ENCODE measurements around the gene IGFBP5. TPM values are rescaled to one million over a fixed set of nuclear protein-coding genes. Genes with fewer than 3 reads are reported as not detected.

Gene IGFBP5, protein sequence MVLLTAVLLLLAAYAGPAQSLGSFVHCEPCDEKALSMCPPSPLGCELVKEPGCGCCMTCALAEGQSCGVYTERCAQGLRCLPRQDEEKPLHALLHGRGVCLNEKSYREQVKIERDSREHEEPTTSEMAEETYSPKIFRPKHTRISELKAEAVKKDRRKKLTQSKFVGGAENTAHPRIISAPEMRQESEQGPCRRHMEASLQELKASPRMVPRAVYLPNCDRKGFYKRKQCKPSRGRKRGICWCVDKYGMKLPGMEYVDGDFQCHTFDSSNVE
- 633 TPM for polyA plus RNA-seq (2013, experiment 1 of 2; ENCODE audit: insufficient read length)
- polyA plus RNA-seq (2013, experiment 2 of 2; ENCODE audit: insufficient read length) = 603 TPM

DNA sequence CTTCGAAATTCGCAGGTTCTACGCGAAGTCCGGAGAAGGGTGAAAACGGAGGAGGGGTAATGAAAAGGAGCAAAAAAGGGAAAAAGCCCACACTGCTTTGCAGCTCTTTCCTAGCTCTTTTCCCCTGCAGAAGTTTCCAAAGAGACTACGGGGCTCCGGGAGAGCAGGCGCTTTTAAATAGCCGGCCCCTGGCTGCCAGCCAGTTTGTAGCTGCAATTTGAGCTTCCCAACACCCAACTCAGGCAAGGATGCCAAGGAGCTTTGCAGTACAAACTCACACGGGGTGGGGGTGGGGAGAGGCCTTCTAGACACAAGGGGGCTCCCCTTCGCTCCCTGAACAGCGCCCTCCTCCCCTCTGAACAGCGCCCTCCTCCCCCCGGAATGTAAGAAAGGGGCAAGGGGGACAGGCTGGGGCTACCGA, at the start of gene IGFBP5:
TSS of gene IGFBP5 (minus strand) at position 149 of the 421 bp plus-strand sequence. CDS start 774 bp downstream, outside the sequence.
- peak; percentile 96 for DNase-seq

DNA sequence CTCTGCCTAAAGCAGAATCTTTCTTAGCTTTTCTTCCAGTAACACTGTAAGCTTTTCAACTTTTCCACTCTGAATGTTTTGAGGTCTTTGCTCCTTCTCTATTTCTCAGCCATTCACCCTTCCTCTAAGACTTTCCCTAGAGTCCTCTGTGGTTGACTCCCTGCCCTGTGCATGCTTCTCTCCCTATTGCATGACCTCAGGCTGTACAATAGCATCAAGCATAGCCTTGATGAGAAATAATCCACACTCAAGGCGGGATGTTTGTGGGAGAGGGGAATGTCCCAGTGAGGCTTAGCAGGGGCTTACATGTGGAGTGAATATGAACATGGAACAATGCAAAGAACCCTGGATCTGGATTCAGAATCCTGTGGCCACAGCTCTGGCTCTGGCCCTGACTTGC, 48.4 kb upstream of the IGFBP5 start:
- peak; percentile 4 for DNase-seq

DNA sequence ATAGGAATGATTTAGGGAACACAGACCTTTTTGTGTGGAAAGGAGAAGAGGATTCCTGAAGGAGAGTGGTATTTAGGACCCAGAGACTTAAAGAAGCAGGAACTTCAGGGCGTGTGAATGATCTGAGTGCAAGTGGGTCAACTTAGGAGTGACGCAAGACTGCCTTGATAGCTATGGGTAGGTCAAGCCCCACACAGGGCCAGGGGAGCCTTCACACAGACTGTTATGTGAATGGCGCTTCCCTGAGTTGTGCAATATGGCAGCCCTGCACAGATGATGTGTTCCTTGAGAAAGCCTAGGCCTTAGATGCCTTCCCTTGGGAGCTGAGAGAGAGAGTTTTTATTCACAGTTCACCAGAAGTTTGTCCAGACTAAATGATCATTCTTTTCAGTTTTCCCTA, 47.1 kb upstream of the IGFBP5 start:
- DNase-seq = no peak

DNA sequence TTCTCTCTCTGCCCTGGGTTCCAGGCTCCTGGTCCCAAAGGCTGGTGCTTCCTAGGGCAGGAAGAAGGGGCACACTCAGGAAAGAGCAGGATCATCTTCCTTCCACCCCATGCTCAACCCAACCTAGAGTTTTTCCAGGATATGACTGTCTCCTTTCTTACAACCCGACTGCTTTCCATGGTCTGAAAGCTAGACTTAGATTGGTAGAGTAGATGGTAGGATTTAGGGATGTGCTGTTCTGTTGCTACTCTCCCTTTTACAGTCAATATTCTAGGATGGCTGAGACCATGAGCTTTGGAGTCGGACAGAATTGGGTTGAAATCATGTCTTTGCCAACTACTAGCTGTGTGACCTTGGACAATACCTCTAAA, 45.9 kb upstream of the IGFBP5 start:
- DNase-seq = no peak

GRCh38 chr2:216740557-216741222, 45.3 kb upstream of the IGFBP5 start:
- no peak for DNase-seq

DNA sequence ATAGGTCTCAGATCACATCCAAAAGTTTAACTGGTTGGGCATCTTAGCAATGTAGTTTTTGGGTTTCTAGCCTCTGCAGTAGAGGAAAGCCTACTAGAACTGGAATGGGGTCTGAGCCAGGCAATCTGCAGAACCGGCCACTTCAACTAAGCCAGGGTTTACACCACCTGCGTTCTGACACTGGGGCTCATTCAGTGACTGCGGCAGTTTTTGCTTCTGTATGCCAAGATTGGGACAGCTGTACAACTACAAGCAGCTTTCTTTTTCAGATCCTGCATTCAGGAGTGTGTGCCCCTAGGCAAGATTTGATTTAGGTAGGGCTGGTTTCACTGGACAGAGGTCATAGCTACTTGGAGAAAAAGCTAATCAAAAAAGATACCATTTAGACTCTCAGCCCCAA, 43.7 kb upstream of the IGFBP5 start:
- DNase-seq = no peak

- no peak for DNase-seq
These were observed 42.3 kb upstream of the IGFBP5 start for GRCh38 chr2:216737676-216738075.

- DNase-seq = no peak
These were observed 41.0 kb upstream of the IGFBP5 start for GRCh38 chr2:216736326-216736725.

GRCh38 chr2:216735668-216736067, 40.3 kb upstream of the IGFBP5 start:
- DNase-seq = no peak

- peak; percentile 52 for DNase-seq
These were observed 39.7 kb upstream of the IGFBP5 start for GRCh38 chr2:216735086-216735485.

DNA sequence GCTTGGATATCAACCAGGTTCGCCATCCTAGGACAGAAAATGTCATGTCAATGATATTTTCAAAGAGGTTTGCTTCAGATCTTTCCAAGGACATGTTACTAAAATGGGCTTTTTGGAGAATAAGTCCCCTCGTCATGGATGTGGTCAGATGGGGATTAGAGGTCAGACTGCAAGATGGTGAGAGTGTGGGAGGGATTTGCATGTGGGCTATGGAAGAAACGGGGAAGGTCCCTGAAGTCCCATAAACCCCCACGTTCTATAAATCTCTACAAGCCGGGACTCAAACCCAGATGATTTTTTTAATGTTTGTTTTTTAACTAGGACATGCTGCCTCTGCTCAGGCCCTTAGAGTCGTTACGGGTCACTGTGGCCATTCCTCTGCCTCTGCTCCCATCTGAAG, 37.7 kb upstream of the IGFBP5 start:
- no peak for DNase-seq

- DNase-seq = no peak
These were observed 37.0 kb upstream of the IGFBP5 start for GRCh38 chr2:216732334-216732733.

DNA sequence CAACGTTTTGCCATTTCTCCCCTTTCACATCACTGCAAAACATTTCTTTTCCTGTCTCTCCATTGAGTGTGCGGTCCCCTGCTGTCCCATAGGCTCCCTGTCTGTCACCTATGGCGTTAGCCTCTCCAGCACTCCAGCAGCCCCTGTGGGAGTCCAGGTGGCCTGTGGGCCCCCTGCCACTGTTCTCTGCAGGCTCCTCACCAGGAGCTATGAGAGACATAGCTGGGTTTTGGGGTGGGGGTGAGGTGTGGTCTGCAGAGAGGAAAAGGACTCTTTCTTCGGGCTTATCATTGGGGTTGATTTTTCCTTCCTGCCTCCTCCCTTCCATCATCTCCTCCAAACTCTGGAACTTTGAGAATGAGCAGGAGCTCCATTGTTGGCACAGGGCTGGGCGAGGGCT, 36.1 kb upstream of the IGFBP5 start:
- DNase-seq = no peak

DNA sequence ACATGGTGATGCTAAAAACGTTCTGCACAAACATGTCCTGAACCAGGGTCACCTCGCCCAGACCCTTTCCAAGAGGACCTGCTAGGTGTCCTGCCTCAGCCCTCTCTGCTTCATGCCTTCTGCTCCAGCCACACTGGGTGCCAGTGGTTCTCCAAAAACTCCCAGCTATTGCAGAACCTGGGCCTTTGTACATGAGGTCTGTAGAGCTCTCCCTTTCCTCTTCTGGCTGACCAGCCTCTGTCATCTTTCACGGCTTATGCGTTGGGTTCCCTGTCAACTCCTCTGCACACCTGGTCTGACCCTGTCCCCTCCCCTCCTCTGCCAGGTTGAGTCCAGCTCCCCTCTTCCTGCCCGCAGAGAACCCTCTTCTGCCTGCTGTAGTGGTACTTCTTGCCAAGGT, 35.5 kb upstream of the IGFBP5 start:
- DNase-seq = no peak

GRCh38 chr2:216727346-216728122, 32.2 kb upstream of the IGFBP5 start:
- no peak for DNase-seq

- DNase-seq = no peak
These were observed 28.8 kb upstream of the IGFBP5 start for GRCh38 chr2:216724190-216724589.

- no peak for DNase-seq
These were observed 25.8 kb upstream of the IGFBP5 start for GRCh38 chr2:216721141-216721540.

DNA sequence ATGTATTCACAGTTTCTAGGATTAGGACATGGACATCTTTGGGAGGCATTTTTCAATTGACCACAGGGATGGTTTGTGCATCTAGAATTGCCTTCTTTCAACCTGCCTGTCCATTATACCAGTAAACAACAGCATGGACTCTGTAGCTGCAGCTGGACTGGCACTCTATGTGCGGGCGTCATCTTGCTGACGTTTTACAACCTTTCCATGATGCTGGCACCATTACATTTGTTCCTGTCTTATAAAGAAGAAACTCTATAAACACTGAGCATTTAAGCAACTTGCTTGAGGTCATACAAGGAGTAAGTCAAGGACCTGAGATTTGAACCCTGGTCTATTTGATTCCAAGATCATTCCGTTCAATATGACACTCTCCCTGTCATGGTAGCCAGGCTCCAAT, 25.4 kb upstream of the IGFBP5 start:
- no peak for DNase-seq

DNA sequence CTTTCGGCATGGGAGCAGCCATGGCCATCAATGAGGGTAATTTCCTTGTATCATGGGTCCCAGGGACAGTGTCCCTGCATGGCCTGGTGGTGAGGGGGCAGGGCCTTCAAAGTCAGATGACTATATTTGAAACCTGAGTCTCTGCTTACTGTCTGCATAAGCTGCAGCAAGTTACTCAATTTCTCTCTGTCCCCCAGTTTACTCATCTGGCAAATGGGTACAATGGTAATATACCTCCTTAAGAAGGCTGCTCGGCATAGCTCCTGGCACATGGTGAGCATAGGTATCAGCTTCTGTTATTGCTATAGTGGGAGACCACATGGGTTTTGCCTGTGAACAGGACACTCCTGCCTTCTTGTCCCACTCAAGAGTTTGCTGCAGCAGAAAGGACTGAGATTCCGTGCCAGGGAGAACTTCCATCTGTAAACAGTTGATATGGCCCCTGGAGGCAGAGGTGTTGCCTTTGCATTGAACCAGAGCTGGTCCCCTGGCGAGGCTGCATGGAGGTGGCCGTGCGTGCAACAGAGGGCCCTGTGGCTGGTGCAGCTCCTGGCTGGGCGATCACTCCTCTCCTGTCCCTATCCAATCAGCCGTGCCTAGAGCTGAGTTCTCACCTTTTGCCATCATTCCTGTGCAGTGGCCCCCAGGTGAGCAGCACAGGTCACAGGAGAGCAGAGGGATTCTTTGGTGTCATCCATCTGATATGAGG, 22.7 kb upstream of the IGFBP5 start:
- DNase-seq = no peak

DNA sequence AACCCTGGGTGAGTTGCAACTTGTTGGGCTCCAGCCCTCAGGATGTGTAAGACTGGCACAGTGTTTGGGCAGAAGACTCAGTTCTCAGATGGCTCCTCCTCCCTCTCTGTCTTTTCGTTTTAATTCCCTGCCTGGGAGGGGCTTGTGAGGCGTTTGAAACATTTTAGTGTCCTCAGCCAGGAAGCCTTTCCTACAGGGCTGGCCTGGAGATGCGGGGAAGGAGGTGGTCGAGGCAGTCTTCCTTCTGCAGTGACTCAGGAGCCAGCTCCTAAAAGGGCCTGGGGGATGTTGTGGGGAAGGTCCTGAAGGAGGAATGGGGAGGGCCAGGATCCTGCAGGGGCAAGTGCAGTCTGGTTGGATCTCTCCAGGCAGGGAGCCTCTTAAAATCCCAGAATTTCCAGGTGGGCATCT, 22.1 kb upstream of the IGFBP5 start:
- no peak for DNase-seq

- no peak for DNase-seq
These were observed 20.8 kb upstream of the IGFBP5 start for GRCh38 chr2:216716109-216716508.

DNA sequence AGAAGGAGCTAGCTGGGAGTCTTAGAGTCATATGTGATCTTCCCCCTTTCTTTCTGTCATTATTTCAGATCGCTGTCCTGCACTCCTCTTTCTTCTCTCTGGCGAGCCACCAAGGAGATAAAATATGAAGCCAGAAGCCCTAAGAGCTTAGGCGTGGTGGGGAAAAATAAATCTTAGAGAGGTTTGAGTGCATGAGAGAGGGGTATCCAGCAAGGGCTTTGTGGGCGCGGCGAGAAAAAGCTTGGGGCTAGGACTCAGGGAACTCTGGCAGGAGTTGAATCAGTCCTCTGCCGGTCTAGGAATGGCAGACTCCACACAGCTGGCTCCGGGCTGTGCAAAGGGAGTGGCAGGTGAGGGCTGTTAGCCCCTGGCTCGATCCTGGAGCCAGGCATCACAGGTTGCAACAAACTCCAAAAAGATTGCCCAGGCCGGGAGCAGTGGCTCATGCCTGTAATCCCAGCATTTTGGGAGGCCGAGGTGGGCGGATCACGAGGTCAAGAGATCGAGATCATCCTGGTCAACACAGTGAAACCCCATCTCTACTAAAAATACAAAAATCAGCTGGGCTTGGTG, 20.1 kb upstream of the IGFBP5 start:
- no peak for DNase-seq

Measured in fibroblast of skin of abdomen (primary cell).